OCI-M1 (cell line): Measurements from ENCODE around the gene ACTL6A.
"Not testable (repeated sequence)": the region's sequence is repeated elsewhere in the genome, so short reads cannot be mapped to it uniquely, and the experiment has no call there.

Source experiments
- DNase-seq: peaks from one replicate; lab custom pipeline; 2025; lab: John Stamatoyannopoulos, UW

Gene ACTL6A

GRCh38 chr3:179562591-179563270 is at the start of gene ACTL6A:
Gene ACTL6A (plus strand): TSS chr3:179562926. CDS start chr3:179563093, 167 bp downstream.
- DNase-seq = peak; percentile 99

GRCh38 chr3:179513862-179514261 is 48.9 kb upstream of the ACTL6A start:
- no peak for DNase-seq

- not testable (repeated sequence) for DNase-seq
Measured at GRCh38 chr3:179516461-179517251, 46.1 kb upstream of the ACTL6A start.

- peak; percentile 12 for DNase-seq
Measured at GRCh38 chr3:179526482-179526881, 36.2 kb upstream of the ACTL6A start.

GRCh38 chr3:179526989-179527391 is 35.7 kb upstream of the ACTL6A start:
- DNase-seq = no peak

- no peak for DNase-seq
Measured at GRCh38 chr3:179528772-179529171, 34.0 kb upstream of the ACTL6A start.

GRCh38 chr3:179531576-179531975 is 31.1 kb upstream of the ACTL6A start:
- no peak for DNase-seq

GRCh38 chr3:179533274-179533673 is 29.5 kb upstream of the ACTL6A start:
- DNase-seq = no peak

GRCh38 chr3:179536256-179536655 is 26.5 kb upstream of the ACTL6A start:
- no peak for DNase-seq

- DNase-seq = no peak
Measured at GRCh38 chr3:179541094-179541493, 21.6 kb upstream of the ACTL6A start.

GRCh38 chr3:179541596-179541995 is 21.1 kb upstream of the ACTL6A start:
- no peak for DNase-seq

GRCh38 chr3:179542375-179542774 is 20.4 kb upstream of the ACTL6A start:
- no peak for DNase-seq

- no peak for DNase-seq
Measured at GRCh38 chr3:179544981-179545645, 17.6 kb upstream of the ACTL6A start.

- no peak for DNase-seq
Measured at GRCh38 chr3:179546814-179547241, 15.9 kb upstream of the ACTL6A start.

- no peak for DNase-seq
Measured at GRCh38 chr3:179551349-179552105, 11.2 kb upstream of the ACTL6A start.

GRCh38 chr3:179558742-179559364 is 3.9 kb upstream of the ACTL6A start:
- peak; percentile 76 for DNase-seq

GRCh38 chr3:179560791-179561190 is 1.9 kb upstream of the ACTL6A start:
- no peak for DNase-seq

- peak; percentile 66 for DNase-seq
Measured at GRCh38 chr3:179563271-179563783, 601 bp downstream of the ACTL6A start.

GRCh38 chr3:179565496-179565895 is 2.8 kb downstream of the ACTL6A start:
- no peak for DNase-seq

- no peak for DNase-seq
Measured at GRCh38 chr3:179580992-179581391, 18.3 kb downstream of the ACTL6A start.

- DNase-seq = no peak
Measured at GRCh38 chr3:179589143-179589542, 26.4 kb downstream of the ACTL6A start.
